ENCODE results near the gene PTPRG. TPM values are rescaled to one million over a fixed set of nuclear protein-coding genes. Genes with fewer than 3 reads are reported as not detected.

Gene PTPRG
- total RNA-seq, 4 donors from 2014 or later, result 33.5 to 56.6 (median 46.9) TPM

DNA sequence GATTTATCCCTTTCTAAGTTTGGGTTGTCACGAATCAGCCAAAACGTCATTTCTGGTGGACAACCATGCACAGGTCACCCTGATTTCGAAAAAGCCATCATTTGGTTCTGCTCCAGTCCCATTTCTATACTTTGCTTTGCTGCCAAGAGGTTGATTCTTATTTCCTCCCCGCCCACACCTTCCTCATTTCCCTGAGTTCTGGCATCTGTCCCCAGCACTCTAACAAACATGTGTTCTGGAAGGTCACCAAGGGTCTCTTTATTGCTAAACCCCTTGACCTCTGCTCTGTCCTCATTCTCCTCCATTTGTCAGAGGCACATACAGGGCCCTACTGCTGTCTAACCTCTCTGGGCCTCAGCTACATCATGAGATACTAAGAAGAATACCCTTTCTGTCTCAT lies 36.4 kb upstream of the PTPRG start:
- Histone ChIP-seq H3K27ac (no peak overlapping the region), H3K36me3 (no peaks in the 10 kb centered on the region), H3K4me3 (no peak overlapping the region), H3K27me3 (no peaks in the 10 kb centered on the region), H3K9me3 (no peaks in the 10 kb centered on the region), H3K4me1 (no peaks in the 10 kb centered on the region)
- TF ChIP-seq, protein P1, sequence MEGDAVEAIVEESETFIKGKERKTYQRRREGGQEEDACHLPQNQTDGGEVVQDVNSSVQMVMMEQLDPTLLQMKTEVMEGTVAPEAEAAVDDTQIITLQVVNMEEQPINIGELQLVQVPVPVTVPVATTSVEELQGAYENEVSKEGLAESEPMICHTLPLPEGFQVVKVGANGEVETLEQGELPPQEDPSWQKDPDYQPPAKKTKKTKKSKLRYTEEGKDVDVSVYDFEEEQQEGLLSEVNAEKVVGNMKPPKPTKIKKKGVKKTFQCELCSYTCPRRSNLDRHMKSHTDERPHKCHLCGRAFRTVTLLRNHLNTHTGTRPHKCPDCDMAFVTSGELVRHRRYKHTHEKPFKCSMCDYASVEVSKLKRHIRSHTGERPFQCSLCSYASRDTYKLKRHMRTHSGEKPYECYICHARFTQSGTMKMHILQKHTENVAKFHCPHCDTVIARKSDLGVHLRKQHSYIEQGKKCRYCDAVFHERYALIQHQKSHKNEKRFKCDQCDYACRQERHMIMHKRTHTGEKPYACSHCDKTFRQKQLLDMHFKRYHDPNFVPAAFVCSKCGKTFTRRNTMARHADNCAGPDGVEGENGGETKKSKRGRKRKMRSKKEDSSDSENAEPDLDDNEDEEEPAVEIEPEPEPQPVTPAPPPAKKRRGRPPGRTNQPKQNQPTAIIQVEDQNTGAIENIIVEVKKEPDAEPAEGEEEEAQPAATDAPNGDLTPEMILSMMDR (IDR thresholded peaks at IDR 0.05), result no peak
- TF ChIP-seq POLR2A (IDR thresholded peaks at IDR 0.05), result no peak
- DNase-seq, result no peak

DNA sequence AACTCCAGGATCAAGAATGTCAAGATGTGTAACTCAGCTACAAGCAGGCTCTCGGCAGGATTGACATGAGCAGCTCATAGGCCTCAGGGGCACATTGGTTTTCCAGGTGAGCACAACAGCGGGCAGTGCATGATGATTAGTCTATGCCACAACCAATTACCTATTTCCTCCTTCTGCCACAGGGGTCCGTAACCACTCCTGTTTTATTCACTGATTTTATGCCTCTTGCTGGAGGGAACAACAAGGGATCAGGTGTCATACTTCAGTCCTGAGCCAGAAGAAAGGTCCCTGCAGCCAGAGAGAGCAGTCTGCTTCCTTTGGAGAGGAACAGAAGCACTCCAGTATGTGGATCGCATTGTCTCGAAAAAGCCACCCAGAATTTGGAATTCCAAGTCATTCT lies 35.1 kb upstream of the PTPRG start:
- no peaks in the 10 kb centered on the region for H3K9me3 ChIP-seq
- no peak for DNase-seq
- H3K4me3 ChIP-seq, result no peak overlapping the region
- H3K4me1 ChIP-seq, result no peaks in the 10 kb centered on the region
- no peak overlapping the region for H3K27ac ChIP-seq
- H3K36me3 ChIP-seq, result no peaks in the 10 kb centered on the region
- TF ChIP-seq, protein P1 (IDR thresholded peaks at IDR 0.05), result no peak
- TF ChIP-seq POLR2A (IDR thresholded peaks at IDR 0.05), result no peak
- no peaks in the 10 kb centered on the region for H3K27me3 ChIP-seq

DNA sequence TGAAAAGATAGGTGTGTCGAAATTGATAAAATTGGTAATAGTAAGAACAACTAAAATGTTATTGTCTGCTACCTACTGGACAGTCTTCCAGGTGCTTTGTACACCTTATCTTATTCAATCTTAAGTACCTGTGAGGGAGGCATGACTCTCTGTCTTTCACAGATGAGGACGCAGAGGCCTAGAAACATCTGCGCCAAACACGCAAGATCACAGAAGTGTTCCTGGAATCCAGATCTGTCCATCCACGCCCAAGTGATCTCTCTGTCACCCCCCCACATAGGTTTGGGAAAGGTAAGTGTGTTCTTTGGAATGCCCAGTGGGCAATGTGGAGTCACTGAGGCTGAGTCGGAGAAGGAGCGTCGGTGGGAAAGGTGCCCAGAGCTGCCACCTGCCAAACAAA lies 34.4 kb upstream of the PTPRG start:
- TF ChIP-seq POLR2A (IDR thresholded peaks at IDR 0.05), result no peak
- TF ChIP-seq, protein P1 (IDR thresholded peaks at IDR 0.05), result no peak
- no peaks in the 10 kb centered on the region for H3K27me3 ChIP-seq
- H3K4me3 ChIP-seq, result no peak overlapping the region
- H3K27ac ChIP-seq, result no peak overlapping the region
- no peak for DNase-seq
- H3K9me3 ChIP-seq, result no peaks in the 10 kb centered on the region
- H3K4me1 ChIP-seq, result no peaks in the 10 kb centered on the region
- H3K36me3 ChIP-seq, result no peaks in the 10 kb centered on the region

DNA sequence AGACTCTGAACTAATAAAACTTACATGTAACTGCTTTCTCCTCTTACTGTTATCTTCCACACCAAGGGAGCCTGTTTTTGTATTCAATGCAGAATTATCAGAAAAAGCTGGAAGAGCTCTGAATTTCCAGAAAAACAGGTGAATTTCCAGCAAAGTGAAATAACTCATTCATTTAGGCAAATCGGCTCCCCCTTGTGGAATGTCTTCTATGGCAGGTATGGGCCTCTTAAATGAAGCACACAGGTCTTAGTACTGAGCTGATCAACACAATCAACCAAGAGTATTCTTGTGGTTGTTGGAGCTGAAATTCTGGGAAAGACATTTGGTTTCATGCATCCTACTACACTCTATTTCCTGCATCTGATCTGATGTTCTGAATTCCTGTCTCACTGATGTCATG lies 31.0 kb upstream of the PTPRG start:
- DNase-seq, result no peak
- H3K4me3 ChIP-seq, result no peak overlapping the region
- TF ChIP-seq POLR2A (IDR thresholded peaks at IDR 0.05), result no peak
- TF ChIP-seq, protein P1 (IDR thresholded peaks at IDR 0.05), result peak in 4 of 6 experiments; percentile 19 to 49 (median 38)
- H3K27me3 ChIP-seq, result no peaks in the 10 kb centered on the region
- H3K9me3 ChIP-seq, result no peaks in the 10 kb centered on the region
- H3K27ac ChIP-seq, result no peak overlapping the region
- no peaks in the 10 kb centered on the region for H3K36me3 ChIP-seq
- no peaks in the 10 kb centered on the region for H3K4me1 ChIP-seq

DNA sequence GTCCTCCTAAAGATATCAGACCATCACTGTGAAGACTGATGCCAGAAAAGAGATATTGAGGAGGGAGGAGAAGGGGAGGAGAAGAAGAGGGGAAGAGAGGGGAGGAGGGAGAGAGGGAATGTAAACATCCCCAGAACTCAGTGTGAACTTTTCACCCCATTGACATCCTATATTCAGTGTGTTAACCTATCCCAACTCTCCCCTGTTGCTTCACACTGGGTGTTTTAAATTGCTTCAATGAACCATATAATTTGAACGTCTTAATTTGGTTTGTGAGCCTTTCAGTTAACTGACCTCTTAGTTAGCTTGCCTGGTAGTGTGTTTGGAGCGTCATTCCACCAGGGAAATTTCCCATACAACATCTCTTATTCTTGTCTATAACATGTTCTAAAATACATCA lies 29.8 kb upstream of the PTPRG start:
- H3K4me3 ChIP-seq, result no peak overlapping the region
- H3K9me3 ChIP-seq, result no peaks in the 10 kb centered on the region
- no peak for DNase-seq
- TF ChIP-seq, protein P1 (IDR thresholded peaks at IDR 0.05), result no peak
- no peak for TF ChIP-seq POLR2A (IDR thresholded peaks at IDR 0.05)
- H3K27me3 ChIP-seq, result no peaks in the 10 kb centered on the region
- H3K36me3 ChIP-seq, result no peaks in the 10 kb centered on the region
- H3K27ac ChIP-seq, result no peak overlapping the region
- no peaks in the 10 kb centered on the region for H3K4me1 ChIP-seq
